ENCODE results near the gene MAP10. TPM values are rescaled to one million over a fixed set of nuclear protein-coding genes. Genes with fewer than 3 reads are reported as not detected.

The MAP10 gene
- total RNA-seq, 1 experiment from 2014 or later, result 2.7 TPM

DNA sequence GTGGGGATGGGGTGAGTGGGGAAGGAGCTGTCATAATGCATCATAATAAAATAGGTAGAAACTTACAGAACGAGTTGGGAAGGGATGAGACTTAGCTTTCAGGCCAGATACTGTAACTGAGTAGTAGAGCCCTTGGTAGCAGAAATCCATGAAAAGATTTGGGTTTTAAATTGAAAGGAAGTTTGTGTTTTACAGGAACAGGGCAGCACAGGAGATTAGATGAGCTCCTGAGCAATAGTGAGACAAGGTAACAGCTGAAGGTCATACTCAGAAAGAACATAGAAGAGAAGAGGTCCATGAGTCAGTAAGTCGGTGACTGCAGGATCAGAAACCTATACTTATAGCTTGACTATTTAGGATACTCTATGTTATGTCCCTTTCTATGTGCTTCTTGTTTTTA lies 7.3 kb downstream of the MAP10 start (continued):
- no peak for TF ChIP-seq MXD4 (CRISPR knock-in tag; IDR thresholded peaks at IDR 0.05; ENCODE audit: borderline replicate concordance)
- TF ChIP-seq NFE2L1 (CRISPR knock-in tag; IDR thresholded peaks at IDR 0.05), result no peak
- TF ChIP-seq, protein P1, sequence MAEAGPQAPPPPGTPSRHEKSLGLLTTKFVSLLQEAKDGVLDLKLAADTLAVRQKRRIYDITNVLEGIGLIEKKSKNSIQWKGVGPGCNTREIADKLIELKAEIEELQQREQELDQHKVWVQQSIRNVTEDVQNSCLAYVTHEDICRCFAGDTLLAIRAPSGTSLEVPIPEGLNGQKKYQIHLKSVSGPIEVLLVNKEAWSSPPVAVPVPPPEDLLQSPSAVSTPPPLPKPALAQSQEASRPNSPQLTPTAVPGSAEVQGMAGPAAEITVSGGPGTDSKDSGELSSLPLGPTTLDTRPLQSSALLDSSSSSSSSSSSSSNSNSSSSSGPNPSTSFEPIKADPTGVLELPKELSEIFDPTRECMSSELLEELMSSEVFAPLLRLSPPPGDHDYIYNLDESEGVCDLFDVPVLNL (CRISPR knock-in tag; IDR thresholded peaks at IDR 0.05; ENCODE audit: borderline replicate concordance, low read depth), result no peak
- TF ChIP-seq ZNF263 (CRISPR knock-in tag; IDR thresholded peaks at IDR 0.05; ENCODE audit: low read depth), result no peak
- no peak for TF ChIP-seq NR2C2 (CRISPR knock-in tag; IDR thresholded peaks at IDR 0.05)
- TF ChIP-seq GTF2I (CRISPR knock-in tag; conservative IDR thresholded peaks at IDR 0.05), result no peak
- no peak for TF ChIP-seq ETV6 (CRISPR knock-in tag; IDR thresholded peaks at IDR 0.05)
- no peak for TF ChIP-seq ZBTB21 (CRISPR knock-in tag; IDR thresholded peaks at IDR 0.05; ENCODE audit: borderline replicate concordance)
- TF ChIP-seq ZNF232 (CRISPR knock-in tag; IDR thresholded peaks at IDR 0.05), result no peak

DNA sequence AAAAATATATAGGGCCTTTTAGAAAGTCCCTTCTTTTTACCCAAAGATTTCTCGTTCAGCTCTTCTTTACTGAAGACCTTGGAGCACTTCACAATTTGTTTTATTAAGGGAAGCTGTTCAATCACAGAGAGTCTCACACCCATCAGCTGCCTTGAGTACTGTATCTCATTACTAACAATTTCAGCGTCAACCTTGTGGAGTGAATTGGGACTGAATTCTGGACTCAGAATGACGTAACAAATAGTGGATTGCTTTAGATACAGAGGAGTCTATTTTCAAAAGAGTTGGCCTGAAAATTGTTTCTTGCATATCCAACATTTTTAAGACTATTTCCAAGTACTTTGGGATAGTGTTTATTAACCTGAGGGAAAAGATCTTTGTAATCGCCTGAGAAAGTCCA lies 7.9 kb downstream of the MAP10 start:
- H3K27me3 Mint-ChIP-seq (ENCODE audit: low read depth), result no peaks in the 10 kb centered on the region

More for the DNA sequence above, 7.9 kb downstream of the MAP10 start:
- no peak for ATAC-seq
- no peak for DNase-seq (ENCODE audit: low spot score)
- TF ChIP-seq ELF4 (CRISPR knock-in tag; IDR thresholded peaks at IDR 0.05; ENCODE audit: low read depth), result no peak
- TF ChIP-seq, protein P2, sequence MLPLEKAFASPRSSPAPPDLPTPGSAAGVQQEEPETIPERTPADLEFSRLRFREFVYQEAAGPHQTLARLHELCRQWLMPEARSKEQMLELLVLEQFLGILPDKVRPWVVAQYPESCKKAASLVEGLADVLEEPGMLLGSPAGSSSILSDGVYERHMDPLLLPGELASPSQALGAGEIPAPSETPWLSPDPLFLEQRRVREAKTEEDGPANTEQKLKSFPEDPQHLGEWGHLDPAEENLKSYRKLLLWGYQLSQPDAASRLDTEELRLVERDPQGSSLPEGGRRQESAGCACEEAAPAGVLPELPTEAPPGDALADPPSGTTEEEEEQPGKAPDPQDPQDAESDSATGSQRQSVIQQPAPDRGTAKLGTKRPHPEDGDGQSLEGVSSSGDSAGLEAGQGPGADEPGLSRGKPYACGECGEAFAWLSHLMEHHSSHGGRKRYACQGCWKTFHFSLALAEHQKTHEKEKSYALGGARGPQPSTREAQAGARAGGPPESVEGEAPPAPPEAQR (CRISPR knock-in tag; IDR thresholded peaks at IDR 0.05), result no peak
- TF ChIP-seq ZNF138 (CRISPR knock-in tag; conservative IDR thresholded peaks at IDR 0.05), result no peak
- no peak for TF ChIP-seq CREB1 (CRISPR knock-in tag; IDR thresholded peaks at IDR 0.05)
- TF ChIP-seq JUN (CRISPR knock-in tag; IDR thresholded peaks at IDR 0.05), result no peak
- TF ChIP-seq, protein P3, sequence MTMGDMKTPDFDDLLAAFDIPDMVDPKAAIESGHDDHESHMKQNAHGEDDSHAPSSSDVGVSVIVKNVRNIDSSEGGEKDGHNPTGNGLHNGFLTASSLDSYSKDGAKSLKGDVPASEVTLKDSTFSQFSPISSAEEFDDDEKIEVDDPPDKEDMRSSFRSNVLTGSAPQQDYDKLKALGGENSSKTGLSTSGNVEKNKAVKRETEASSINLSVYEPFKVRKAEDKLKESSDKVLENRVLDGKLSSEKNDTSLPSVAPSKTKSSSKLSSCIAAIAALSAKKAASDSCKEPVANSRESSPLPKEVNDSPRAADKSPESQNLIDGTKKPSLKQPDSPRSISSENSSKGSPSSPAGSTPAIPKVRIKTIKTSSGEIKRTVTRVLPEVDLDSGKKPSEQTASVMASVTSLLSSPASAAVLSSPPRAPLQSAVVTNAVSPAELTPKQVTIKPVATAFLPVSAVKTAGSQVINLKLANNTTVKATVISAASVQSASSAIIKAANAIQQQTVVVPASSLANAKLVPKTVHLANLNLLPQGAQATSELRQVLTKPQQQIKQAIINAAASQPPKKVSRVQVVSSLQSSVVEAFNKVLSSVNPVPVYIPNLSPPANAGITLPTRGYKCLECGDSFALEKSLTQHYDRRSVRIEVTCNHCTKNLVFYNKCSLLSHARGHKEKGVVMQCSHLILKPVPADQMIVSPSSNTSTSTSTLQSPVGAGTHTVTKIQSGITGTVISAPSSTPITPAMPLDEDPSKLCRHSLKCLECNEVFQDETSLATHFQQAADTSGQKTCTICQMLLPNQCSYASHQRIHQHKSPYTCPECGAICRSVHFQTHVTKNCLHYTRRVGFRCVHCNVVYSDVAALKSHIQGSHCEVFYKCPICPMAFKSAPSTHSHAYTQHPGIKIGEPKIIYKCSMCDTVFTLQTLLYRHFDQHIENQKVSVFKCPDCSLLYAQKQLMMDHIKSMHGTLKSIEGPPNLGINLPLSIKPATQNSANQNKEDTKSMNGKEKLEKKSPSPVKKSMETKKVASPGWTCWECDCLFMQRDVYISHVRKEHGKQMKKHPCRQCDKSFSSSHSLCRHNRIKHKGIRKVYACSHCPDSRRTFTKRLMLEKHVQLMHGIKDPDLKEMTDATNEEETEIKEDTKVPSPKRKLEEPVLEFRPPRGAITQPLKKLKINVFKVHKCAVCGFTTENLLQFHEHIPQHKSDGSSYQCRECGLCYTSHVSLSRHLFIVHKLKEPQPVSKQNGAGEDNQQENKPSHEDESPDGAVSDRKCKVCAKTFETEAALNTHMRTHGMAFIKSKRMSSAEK (CRISPR knock-in tag; IDR thresholded peaks at IDR 0.05; ENCODE audit: borderline replicate concordance), result no peak
- TF ChIP-seq, protein P4, sequence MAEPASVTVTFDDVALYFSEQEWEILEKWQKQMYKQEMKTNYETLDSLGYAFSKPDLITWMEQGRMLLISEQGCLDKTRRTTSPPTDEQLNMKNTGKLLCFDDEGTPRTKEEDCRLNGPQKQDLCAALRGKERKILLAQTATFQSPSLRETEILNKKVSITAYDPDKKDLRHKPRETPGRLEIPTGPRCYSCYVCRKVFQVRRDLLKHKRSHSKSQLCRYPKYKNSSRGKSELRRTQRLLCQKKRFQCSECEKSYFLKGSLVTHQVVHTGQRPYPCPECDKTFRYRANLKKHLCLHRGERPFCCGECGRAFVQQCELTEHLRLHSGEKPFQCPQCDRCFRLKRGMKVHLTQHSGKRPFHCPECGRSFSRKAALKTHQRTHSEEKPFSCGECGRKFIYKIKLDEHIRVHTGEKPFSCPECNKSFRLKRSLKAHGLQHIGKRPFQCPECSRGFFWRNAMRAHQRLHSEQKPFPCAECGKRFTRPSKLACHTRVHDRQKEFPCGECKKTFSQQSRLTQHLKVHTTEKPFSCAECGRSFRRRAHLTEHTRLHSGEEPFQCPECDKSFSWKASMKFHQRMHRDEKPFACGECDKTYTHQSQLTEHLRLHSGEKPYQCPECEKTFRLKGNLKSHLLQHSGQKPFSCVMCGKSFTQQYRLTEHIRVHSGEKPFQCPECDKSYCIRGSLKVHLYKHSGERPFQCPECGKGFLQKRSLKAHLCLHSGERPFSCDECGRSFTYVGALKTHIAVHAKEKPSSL (CRISPR knock-in tag; conservative IDR thresholded peaks at IDR 0.05), result no peak
- TF ChIP-seq ZNF317 (CRISPR knock-in tag; IDR thresholded peaks at IDR 0.05; ENCODE audit: borderline replicate concordance, low read depth), result no peak
- TF ChIP-seq TP53 (CRISPR knock-in tag; IDR thresholded peaks at IDR 0.05), result no peak
- no peak for TF ChIP-seq GTF2I (CRISPR knock-in tag; conservative IDR thresholded peaks at IDR 0.05)
- TF ChIP-seq, protein P5, sequence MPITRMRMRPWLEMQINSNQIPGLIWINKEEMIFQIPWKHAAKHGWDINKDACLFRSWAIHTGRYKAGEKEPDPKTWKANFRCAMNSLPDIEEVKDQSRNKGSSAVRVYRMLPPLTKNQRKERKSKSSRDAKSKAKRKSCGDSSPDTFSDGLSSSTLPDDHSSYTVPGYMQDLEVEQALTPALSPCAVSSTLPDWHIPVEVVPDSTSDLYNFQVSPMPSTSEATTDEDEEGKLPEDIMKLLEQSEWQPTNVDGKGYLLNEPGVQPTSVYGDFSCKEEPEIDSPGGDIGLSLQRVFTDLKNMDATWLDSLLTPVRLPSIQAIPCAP (CRISPR knock-in tag; IDR thresholded peaks at IDR 0.05), result no peak
- TF ChIP-seq ETV6 (CRISPR knock-in tag; IDR thresholded peaks at IDR 0.05), result no peak
- Mint-ChIP-seq H3K4me1 (peaks cover 6% of the 10 kb centered on the region), H3K27ac (no peak overlapping the region), H3K4me3 (no peak overlapping the region), H3K9me3 (no peaks in the 10 kb centered on the region), H3K36me3 (no peaks in the 10 kb centered on the region)
- ChIA-PET CTCF (no interaction called here), POLR2A (no interaction called here)

All from WTC11 (cell line).